ENCODE measurements around the gene ST6GALNAC5. TPM values are rescaled to one million over a fixed set of nuclear protein-coding genes. Genes with fewer than 3 reads are reported as not detected.
"Not testable (repeated sequence)": the region's sequence is repeated elsewhere in the genome, so short reads cannot be mapped to it uniquely, and the experiment has no call there.

The ST6GALNAC5 gene
- total RNA-seq, 3 donors from 2014 or later, result 0.48 to 53.4 (median 15.4) TPM

DNA sequence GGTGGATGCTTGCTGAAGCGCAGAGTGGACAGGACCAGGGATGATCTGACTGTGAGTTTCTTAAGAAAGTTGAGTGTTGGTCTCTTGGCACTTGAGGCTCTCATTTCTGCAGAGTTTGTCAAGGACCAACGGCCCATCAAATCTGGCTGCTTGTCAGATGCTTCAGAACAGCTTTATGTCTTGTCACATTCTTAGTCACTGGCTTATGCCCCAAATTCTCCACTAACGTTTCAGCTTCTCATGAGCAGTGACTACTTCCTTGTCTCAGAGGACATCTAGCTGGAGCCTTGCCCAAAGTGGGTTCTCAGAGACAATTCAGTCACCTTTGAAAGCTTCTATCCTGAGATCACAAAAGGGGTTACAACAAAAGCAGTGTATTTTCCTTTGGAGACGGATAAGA, 92.3 kb downstream of the ST6GALNAC5 start:
- DNase-seq (ENCODE audit: low spot score in 2 of 2), result no peak
- peaks cover 0 to 4% of the 10 kb centered on the region in 2 donors for H3K9me3 ChIP-seq
- no peaks in the 10 kb centered on the region for H3K36me3 ChIP-seq
- H3K4me3 ChIP-seq, result no peak overlapping the region
- no peaks in the 10 kb centered on the region for H3K4me1 ChIP-seq
- intact Hi-C loops (cut with DNase I; ENCODE audit: low total_unique reads), result no loop called here
- H3K27ac ChIP-seq, result no peak overlapping the region
- TF ChIP-seq POLR2AphosphoS5 (IDR thresholded peaks at IDR 0.05) (no peak), POLR2A (IDR thresholded peaks at IDR 0.05) (no peak), CTCF (IDR thresholded peaks at IDR 0.05) (no peak)
- H3K27me3 ChIP-seq, result no peaks in the 10 kb centered on the region

GRCh38 chr1:76961181-76961819, 94.0 kb downstream of the ST6GALNAC5 start:
- TF ChIP-seq POLR2AphosphoS5 (IDR thresholded peaks at IDR 0.05) (no peak), POLR2A (IDR thresholded peaks at IDR 0.05) (no peak), CTCF (IDR thresholded peaks at IDR 0.05) (no peak)
- intact Hi-C loops (cut with DNase I; ENCODE audit: low total_unique reads), result no loop called here
- H3K36me3 ChIP-seq, result no peaks in the 10 kb centered on the region
- no peak overlapping the region for H3K27ac ChIP-seq
- DNase-seq (ENCODE audit: low spot score in 2 of 2), result no peak
- no peaks in the 10 kb centered on the region for H3K4me1 ChIP-seq
- no peaks in the 10 kb centered on the region for H3K27me3 ChIP-seq
- H3K4me3 ChIP-seq, result no peak overlapping the region
- H3K9me3 ChIP-seq, result peaks cover 4% of the 10 kb centered on the region in 2 donors

DNA sequence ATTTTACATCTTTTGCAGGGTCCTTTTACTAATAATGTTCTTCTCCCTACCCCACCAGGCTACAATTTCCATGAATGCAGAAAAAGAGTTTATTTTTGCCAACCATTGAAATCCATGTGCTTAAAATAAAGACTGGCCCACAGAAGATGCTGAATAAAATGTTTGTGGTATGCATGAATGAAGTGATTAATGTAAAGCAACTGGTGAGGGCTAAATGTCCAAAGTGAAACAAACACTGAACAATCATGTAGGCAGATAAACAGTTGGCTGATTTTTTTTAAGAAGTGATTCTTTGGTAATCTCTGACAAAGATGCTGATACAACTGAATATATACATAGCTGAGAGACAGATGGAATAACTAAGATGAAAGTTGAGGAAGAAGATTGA, 94.5 kb downstream of the ST6GALNAC5 start:
- H3K4me3 ChIP-seq, result no peak overlapping the region
- TF ChIP-seq POLR2AphosphoS5 (IDR thresholded peaks at IDR 0.05) (no peak), POLR2A (IDR thresholded peaks at IDR 0.05) (no peak)
- no peak for DNase-seq (ENCODE audit: low spot score in 2 of 2)
- H3K27me3 ChIP-seq, result no peaks in the 10 kb centered on the region
- no peaks in the 10 kb centered on the region for H3K4me1 ChIP-seq
- peaks cover 4% of the 10 kb centered on the region in 2 donors for H3K9me3 ChIP-seq
- no peak overlapping the region for H3K27ac ChIP-seq
- H3K36me3 ChIP-seq, result no peaks in the 10 kb centered on the region
- intact Hi-C loops (cut with DNase I; ENCODE audit: low total_unique reads), result no loop called here

DNA sequence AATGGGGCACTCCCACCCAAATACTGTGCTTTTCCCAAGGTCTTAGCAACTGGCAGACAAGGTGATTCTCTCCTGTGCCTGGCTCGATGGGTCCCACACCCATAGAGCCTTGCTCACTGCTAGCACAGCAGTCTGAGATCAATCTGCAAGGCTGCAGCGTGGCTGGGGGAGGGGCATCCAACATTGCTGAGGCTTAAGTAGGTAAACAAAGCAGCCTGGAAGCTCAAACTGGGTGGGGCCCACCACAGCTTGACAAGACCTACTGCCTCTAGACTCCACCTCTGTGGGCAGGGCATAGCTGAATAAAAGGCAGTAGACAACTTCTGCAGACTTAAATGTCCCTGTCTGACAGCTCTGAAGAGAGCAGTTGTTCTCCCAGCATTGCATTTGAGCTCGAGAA, 114.0 kb downstream of the ST6GALNAC5 start:
- H3K27me3 ChIP-seq; H3K27ac ChIP-seq; DNase-seq (ENCODE audit: low spot score in 2 of 2); H3K4me3 ChIP-seq; intact Hi-C loops (cut with DNase I; ENCODE audit: low total_unique reads); H3K36me3 ChIP-seq; H3K4me1 ChIP-seq: not testable (repeated sequence)
- H3K9me3 ChIP-seq, result peaks cover 6 to 30% of the 10 kb centered on the region in 2 donors

GRCh38 chr1:76989976-76990375, 122.7 kb downstream of the ST6GALNAC5 start:
- no peak overlapping the region for H3K27ac ChIP-seq
- intact Hi-C loops (cut with DNase I; ENCODE audit: low total_unique reads), result no loop called here
- no peak overlapping the region for H3K4me3 ChIP-seq
- H3K36me3 ChIP-seq, result no peaks in the 10 kb centered on the region
- DNase-seq (ENCODE audit: low spot score in 2 of 2), result no peak
- no peaks in the 10 kb centered on the region for H3K4me1 ChIP-seq
- no peak for TF ChIP-seq POLR2A (IDR thresholded peaks at IDR 0.05)
- no peak for TF ChIP-seq POLR2AphosphoS5 (IDR thresholded peaks at IDR 0.05)
- no peak for TF ChIP-seq CTCF (IDR thresholded peaks at IDR 0.05)
- no peaks in the 10 kb centered on the region for H3K27me3 ChIP-seq
- H3K9me3 ChIP-seq, result no peaks in the 10 kb centered on the region

DNA sequence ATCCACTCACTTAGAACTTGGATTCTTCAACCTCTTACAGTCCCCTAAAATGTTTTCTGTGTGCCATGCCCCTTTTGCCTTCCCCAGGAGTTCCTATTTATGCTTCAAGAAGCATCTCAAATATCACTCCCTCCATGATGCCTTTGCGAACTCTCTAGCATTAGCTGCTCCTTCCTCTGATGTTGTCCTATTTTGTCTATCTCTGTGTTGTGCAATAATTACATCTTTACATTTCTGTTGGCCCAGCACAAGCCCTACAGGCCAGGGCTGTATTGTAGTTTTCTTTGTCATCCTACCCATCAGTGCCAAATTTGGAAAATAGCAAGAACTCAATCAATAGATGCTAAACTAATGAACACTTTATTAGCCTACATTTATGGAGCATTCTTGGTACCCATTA, 125.8 kb downstream of the ST6GALNAC5 start:
- Histone ChIP-seq H3K9me3 (no peaks in the 10 kb centered on the region), H3K4me1 (no peaks in the 10 kb centered on the region), H3K27ac (no peak overlapping the region), H3K4me3 (no peak overlapping the region), H3K36me3 (no peaks in the 10 kb centered on the region), H3K27me3 (no peaks in the 10 kb centered on the region)
- no peak for DNase-seq (ENCODE audit: low spot score in 2 of 2)
- intact Hi-C loops (cut with DNase I; ENCODE audit: low total_unique reads), result no loop called here
- TF ChIP-seq CTCF (IDR thresholded peaks at IDR 0.05) (no peak), POLR2A (IDR thresholded peaks at IDR 0.05) (no peak), POLR2AphosphoS5 (IDR thresholded peaks at IDR 0.05) (no peak)

All from breast epithelium (tissue), 4 donors.